HT-29 (cell line): ENCODE measurements around the gene RAB3GAP2. TPM values are rescaled to one million over a fixed set of nuclear protein-coding genes. Genes with fewer than 3 reads are reported as not detected.
"Not testable (repeated sequence)": the region's sequence is repeated elsewhere in the genome, so short reads cannot be mapped to it uniquely, and the experiment has no call there.

Experiments used
- DNase-seq: peaks from one replicate; pipeline ENCODE4 v3.0.0-alpha.2; 2015; ENCODE audit warnings: low spot score
- total RNA-seq: library from RNA; depleted of rRNA; stranded (reverse); fragments of >200 nt; shearing (Covaris generic); gene quantifications from 2 replicates; pipeline ENCODE4 v1.2.3, GENCODE V29; 2014; rRNA removed

Gene RAB3GAP2, protein sequence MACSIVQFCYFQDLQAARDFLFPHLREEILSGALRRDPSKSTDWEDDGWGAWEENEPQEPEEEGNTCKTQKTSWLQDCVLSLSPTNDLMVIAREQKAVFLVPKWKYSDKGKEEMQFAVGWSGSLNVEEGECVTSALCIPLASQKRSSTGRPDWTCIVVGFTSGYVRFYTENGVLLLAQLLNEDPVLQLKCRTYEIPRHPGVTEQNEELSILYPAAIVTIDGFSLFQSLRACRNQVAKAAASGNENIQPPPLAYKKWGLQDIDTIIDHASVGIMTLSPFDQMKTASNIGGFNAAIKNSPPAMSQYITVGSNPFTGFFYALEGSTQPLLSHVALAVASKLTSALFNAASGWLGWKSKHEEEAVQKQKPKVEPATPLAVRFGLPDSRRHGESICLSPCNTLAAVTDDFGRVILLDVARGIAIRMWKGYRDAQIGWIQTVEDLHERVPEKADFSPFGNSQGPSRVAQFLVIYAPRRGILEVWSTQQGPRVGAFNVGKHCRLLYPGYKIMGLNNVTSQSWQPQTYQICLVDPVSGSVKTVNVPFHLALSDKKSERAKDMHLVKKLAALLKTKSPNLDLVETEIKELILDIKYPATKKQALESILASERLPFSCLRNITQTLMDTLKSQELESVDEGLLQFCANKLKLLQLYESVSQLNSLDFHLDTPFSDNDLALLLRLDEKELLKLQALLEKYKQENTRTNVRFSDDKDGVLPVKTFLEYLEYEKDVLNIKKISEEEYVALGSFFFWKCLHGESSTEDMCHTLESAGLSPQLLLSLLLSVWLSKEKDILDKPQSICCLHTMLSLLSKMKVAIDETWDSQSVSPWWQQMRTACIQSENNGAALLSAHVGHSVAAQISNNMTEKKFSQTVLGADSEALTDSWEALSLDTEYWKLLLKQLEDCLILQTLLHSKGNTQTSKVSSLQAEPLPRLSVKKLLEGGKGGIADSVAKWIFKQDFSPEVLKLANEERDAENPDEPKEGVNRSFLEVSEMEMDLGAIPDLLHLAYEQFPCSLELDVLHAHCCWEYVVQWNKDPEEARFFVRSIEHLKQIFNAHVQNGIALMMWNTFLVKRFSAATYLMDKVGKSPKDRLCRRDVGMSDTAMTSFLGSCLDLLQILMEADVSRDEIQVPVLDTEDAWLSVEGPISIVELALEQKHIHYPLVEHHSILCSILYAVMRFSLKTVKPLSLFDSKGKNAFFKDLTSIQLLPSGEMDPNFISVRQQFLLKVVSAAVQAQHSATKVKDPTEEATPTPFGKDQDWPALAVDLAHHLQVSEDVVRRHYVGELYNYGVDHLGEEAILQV (N-terminal part only)
- total RNA-seq = 6.9 and 8.7 TPM in 2 replicates

DNA sequence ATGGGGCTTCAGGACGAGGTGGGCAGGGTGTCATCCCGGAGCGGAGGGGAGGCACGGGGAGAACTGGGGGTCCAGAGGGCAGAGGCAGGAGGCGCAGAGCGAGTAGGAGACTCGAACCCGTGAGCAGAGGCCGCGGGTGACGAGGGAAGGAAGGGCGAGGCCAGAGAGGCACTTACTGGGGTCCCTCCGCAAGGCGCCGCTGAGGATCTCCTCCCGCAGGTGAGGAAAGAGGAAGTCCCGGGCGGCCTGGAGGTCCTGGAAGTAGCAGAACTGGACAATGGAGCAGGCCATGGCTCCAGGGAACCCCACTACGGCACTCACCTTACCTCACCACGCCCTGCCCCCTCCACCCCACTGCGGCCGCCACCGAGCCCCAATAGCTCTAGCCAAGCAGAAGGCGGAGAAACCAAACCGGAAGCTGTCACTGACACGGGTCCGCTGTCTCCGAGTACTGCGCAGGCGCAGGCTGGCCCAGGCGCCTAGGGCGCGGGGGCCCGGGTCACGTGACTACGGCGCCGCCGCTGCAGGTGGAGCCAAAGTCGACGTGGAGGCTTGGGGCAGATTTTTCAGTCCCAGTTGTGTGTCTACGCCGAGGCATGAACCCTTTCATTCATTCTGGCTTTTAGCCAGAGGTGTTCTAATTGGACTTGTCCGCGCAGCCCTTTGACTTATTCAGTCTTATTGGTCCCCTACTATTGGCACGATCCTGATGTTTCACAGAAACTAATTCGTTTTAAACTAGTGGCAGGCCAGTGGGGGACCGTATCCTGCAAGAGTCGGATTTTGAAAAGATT, at the start of gene RAB3GAP2:
RAB3GAP2 (minus strand) TSS at position 407 of the 794 bp plus-strand sequence; CDS start at position 291, 116 bp downstream.
- DNase-seq = peak; percentile 98

DNA sequence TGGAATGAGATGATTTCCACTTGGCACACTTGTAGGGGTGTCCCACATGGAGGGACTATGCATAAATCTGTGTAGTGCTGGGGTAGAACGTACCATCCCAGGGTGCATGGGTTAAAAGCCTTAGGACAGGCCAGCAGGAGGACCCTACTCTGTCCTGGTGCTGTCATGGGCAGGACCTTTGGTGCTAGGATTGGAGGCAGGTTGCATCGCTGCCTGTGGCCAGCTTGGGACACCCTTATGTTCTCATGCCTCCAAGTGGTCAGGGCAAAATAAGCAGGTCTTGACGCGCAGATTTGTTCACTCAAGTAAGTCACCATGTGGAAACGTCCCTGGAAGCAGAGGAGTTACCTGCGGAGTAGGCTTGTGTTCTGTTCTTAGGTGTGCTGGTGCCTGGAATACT, 49.5 kb upstream of the RAB3GAP2 start:
- DNase-seq = no peak

GRCh38 chr1:220320709-220321108, 48.5 kb upstream of the RAB3GAP2 start:
- DNase-seq = no peak

DNA sequence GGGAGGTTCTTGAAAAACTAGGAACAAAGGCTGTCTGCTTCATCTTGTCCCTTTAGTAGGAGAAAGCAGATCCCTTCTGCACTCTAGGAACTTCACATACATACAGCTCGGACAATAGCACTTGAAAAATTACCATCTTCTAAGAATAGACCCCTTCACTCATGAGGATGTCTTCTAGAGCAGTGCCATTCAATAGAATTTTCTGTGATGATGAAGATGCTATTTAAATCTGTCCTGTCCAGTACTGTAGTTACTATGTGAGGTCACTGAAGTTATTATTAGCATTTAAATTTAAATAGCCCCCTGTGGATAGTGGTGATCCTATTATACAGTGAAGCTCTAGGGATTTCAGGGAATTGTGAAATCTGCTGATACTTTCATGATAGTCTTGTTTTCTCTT, 46.4 kb upstream of the RAB3GAP2 start:
- no peak for DNase-seq

- no peak for DNase-seq
These were observed 44.9 kb upstream of the RAB3GAP2 start for GRCh38 chr1:220317161-220317560.

DNA sequence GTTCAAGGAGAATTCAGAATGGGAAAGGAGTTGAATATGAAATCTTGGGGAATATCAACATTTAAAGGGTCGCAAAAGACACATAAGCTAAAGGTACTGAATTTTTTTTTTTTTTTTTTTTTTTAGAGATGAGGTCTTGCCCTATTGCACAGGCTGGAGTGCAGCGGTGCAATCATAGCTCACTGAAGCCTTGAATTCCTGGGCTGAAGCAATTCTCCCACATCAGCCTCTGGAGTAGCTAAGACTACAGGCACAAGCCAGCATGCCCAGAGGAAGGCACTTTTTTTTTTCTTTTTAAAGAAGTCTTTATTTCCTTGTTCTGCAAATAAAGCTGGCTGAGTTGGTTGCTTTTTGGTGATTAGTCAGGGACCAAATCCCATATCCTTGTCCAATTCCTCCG, 44.1 kb upstream of the RAB3GAP2 start:
- DNase-seq = no peak

- DNase-seq = no peak
These were observed 43.0 kb upstream of the RAB3GAP2 start for GRCh38 chr1:220315070-220315839.

- no peak for DNase-seq
These were observed 41.3 kb upstream of the RAB3GAP2 start for GRCh38 chr1:220313576-220313975.

DNA sequence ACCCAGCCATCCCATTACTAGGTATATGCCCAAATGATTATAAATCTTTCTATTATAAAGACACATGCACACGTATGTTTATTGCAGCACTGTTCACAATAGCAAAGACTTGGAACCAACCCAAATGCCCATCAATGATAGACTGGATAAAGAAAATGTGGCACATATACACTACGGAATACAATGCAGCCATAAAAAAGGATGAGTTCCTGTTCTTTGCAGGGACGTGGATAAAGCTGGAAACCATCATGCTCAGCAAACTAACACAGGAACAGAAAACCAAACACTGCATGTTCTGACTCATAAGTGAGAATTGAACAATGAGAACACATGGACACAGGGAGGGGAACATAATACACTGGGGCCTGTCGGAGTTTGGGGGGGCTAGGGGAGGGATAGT, 37.9 kb upstream of the RAB3GAP2 start:
- DNase-seq = not testable (repeated sequence)

GRCh38 chr1:220307607-220308006, 35.4 kb upstream of the RAB3GAP2 start:
- DNase-seq = no peak

DNA sequence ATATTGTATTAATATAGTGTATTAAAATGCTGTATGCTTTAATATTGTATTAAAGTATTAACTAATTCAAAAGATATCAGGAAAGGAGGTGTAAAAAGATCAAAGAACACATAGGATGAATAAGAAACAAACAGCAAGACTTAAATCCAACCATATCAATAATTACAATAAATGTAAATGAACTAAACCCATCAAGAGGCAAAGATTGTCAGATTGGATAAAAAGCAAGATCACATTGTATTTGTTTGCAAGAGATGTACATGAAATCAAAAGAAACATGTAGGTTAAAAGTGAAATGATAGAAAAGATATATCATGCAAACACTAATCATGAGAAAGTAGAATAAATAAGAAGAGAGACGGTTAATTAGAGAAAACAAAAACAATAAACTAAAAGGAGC, 34.1 kb upstream of the RAB3GAP2 start:
- no peak for DNase-seq

DNA sequence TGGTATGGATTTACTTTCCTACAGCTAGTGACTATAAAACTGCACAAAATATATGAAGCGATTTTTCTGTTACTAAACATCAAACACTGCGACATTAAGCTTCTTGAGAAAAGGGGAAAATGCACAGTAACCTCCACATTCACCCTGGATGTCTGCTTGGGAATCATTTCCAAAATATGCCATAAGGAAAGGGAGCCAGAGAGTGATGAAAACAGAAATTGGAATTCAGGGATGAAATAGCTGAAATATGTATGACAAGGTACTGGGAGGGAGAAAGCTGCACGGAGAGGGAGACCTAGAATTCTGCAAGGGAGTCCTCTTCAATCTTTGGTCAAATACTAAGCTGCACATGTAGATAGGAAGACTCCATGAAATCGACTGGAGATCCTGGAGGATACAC, 31.6 kb upstream of the RAB3GAP2 start:
- DNase-seq = no peak

DNA sequence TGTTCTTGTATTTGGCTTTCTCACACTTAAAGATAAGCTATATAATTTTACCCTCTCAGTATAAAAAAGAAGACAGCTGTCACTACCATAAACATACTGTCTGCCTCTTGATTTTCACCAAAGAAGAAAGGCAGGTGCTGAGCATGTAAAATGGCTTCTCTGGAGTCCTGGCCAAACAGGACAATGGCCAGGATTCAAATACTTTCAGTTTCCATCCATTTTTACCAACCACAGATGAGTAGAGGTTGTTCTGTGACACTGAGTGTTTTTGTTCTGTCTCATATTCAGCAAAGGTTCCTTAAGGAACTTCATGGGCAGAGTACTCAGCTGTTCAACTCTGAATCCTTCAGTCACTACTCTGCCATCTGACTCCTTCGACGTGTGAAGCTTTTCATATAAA, 29.4 kb upstream of the RAB3GAP2 start:
- DNase-seq = no peak

DNA sequence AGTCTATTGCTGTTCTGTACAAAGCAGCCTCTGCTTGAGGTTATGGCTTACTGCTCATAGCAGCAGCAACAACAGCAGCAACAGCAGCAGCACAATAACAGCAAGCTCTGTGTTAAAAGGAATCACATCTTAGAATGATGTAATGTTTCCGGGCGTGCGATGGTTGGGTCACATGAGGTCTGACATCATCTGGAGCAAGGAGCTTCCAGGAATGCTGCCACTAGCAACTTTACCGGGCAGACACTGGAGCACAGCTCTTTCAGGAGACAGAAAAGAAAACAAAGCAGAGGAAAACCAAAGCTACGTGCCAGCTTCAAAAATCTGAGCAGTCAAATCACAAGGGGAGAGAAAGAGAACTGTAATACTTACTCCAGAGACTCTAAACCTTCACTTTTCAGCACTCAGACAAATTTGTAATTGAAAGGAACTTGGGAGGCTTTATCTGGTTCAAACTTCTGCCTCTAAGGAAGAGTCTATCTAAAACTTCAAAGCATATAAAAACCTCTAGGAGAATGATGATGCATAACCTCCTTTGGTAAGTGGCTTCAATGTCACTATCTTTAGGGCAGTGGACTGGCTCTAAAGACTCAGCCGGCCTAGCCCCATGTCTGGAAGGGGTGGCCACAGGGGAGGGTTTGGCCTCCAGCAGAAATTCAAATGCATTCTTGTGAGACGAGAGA, 28.3 kb upstream of the RAB3GAP2 start:
- DNase-seq = peak; percentile 47

DNA sequence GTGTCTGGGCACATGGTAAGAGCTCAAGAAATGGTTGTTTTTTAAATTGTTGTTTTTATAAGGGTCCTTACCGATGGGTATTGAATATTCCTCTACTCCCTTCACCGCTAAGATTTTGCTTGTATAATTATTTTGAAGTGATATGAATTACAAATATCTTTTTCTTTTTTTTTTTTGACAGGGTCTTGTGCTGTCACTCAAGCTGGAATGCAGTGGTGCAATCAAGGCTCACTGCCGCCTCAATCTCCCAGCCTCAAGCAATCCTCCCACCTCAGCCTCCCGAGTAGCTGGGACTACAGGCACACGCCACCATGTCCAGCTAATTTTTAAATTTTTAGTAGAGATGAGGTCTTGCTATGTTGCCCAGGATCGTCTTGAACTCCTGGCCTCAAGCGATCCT, 27.1 kb upstream of the RAB3GAP2 start:
- no peak for DNase-seq

DNA sequence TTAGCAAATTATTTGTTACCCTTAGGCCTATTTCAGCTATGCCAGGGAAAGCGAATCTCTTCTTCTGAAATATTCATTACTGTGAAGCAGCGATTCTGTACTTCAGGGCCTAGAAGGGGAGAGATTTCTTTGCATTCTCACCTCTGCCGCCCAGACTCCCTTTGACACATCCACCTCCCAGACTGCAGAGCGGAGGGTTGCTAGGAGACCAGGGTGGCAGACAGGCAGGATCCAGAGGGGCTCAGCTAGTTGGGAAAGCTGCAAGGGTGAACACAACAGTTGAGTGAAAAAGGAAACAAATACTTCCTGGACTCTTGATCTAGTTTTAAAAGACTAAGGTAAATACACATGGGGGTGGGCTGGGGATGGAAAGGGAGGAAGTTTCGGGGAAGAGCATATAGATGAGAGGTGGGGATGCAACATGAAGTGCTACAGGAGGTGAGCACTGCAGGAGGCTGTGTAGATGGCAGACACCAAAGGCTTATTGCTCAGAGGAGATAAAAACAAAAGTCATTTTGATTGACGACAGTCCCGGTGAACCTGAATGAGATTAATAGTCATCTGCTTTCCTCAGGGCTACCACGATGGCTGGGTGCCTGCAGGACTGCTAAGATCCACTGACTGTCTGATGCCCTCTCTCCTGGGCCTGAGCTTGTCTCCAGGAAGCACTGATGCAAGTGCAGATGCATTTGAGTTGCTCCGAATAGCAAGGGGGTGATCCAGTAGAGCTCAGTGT, 26.4 kb upstream of the RAB3GAP2 start:
- no peak for DNase-seq

DNA sequence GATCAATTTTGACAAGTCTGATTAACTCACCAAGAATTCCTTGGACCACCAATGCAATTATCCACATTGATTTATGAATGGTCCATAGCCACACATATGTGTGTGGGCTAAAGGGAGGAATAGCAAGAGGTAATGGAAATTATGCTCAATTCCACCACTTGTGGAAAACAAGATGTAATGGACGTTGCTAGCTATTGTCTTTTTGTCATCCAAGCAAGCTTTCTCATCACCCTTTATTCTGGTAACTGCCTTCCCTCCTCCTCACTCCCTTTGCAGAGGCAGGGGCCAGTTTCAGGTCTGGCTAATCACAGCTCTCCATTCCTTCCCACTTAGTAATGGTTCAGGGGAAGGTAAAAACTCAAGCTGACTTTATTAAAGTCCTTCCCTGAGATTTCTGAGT, 24.7 kb upstream of the RAB3GAP2 start:
- DNase-seq = no peak

DNA sequence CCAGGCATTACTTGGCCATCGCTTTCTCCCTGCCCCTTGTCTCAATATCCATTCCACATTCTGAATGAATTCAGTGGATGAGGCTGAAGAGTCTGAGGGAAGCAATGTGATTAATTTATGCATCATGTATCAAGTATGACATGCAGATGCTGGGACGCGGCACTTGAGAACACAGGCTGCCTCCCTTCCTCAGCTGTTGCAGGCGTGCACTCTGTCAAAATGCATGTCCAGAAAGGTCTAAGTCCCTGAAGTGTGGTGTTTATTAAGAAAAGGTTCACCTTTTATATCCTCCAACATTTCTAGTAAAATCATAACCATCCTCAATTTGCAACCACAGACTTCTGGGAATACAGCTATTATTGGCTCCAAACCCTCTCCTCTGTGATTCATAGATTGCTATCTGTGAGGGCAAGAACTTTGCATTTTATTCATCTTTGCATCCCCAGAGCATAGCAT, 22.6 kb upstream of the RAB3GAP2 start:
- DNase-seq = no peak

- DNase-seq = no peak
These were observed 19.3 kb upstream of the RAB3GAP2 start for GRCh38 chr1:220291580-220291979.
